GM18526 (cell line): ENCODE results near the gene FOXC1.

Experiments
- POLR2A ChIP-seq: IDR thresholded peaks from 3 replicates; pipeline ENCODE4 v1.6.1; 2011; ENCODE audit not compliant: insufficient read length; ENCODE audit errors: extremely low read depth

Gene FOXC1

DNA sequence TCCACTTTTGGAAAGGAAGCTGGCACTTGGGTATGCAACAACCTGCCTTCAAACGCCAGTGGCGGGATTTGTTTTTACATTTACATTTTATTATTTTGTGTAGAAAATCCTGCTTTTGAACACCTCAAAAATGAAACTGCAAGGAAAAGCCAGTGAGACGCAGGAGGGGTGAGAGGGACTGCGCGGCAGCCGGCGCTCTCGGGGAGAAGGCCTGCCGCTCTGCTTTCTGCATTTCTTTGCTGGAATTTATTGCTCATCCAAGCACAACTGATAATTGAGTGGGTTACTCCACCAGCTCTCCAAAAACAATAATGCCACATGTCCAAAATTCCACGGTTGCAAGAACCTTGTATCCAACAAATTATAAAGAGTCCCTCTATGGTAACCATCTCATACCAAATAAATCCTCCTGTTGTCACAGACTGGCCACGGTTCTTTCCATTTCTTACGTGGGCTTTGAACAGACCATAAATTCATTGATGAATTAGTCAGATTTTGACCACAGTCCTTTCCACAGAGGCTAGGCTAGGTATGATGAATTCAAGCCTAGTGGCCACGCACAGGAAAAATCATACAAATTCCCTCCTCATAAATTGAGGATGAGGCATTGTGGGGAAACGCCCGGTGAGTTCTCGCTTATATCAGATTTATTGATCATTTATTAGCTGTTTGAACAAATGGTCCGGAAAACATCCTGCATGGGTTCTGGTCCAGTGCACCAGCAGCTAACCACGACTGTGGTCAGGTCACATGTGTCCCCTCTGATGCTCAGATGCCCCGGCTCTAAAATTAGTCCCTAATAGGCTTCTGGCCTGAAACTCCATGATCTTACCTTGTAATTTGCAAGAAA is 31.6 kb upstream of the FOXC1 start:
- TF ChIP-seq POLR2A: no peak

- TF ChIP-seq POLR2A: no peak
Measured at GRCh38 chr6:1579096-1579495, 30.6 kb upstream of the FOXC1 start.

DNA sequence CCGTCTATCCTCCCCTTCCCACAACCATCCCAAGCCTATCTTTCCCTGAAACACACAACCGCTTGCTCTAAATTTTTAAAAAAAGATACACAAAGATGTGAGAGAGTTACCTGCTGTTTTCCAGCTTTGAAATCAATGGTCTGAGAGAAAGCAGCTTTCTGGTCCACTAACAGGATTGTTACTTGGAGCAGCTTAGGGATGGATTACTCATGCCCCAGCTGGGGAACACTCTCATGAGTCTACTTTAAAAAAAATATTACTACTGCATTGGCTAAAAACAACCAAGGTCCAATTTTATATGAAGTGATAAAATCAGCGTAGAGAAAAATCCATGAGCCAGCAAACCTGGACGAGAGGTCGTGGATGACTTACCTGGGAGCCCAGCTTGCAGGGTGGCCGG is 29.6 kb upstream of the FOXC1 start:
- no peak for TF ChIP-seq POLR2A

- TF ChIP-seq POLR2A: no peak
Measured at GRCh38 chr6:1580585-1580984, 29.1 kb upstream of the FOXC1 start.

DNA sequence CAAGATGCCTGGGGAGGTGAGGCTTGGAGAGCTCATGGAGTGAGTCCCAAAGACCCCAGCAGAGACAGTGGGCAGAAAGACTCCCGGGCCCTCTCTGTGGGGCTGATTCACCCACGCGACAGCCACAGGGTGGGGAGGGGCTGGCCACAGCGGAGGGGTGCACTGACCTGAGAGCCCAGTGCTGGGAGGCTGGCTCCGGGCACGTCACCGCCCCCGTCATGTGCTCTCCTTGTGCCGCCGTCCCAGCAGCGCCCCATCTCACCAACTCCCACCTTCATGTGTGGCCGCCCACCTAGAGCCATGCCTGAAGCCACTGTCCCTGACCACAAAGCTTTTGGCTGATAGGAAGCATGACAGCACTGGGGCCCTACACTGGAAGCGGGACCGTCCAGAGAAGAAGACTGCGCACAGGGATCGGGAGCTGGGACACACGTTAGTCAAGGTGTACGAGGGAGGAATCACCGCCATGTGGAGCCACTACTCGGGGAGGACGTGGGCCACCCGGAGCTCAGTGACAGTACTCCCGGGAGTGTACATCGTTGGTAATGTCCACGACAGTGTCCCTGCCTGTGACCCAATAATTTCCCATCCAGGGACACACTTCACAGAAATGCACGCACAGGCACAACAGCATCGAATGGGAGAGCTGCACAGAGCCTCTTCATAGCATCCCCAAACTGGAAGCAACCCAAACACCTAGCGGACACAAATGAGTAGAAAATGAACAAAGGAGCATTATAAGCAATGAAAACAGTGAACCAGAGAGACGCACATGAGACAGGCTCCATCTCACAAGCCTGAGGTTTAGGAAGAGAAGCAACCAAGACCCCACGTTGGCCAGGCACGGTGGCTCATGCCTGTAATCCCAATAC is 28.4 kb upstream of the FOXC1 start:
- no peak for TF ChIP-seq POLR2A

- no peak for TF ChIP-seq POLR2A
Measured at GRCh38 chr6:1584146-1584545, 25.6 kb upstream of the FOXC1 start.

- no peak for TF ChIP-seq POLR2A
Measured at GRCh38 chr6:1584996-1585668, 24.6 kb upstream of the FOXC1 start.

GRCh38 chr6:1585669-1586049 is 24.1 kb upstream of the FOXC1 start:
- no peak for TF ChIP-seq POLR2A

DNA sequence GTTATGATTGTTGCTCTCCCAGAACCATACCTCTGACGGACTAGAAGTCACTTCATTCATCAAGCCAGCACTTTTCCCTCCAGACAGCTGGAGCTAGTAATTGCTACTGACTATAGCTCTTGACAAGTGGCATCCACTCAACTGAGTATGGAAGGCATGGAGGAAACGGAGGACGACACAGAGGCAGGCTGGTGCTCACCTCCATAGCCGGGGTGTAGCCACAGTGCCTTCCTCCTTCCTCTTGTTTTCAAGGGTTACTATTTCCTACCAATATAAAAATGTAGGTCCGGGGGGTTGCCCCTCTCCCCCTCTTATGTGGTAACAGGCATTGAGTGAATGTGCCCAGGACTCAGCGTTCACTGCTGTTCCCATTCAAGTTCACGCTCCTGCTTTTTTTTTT is 23.5 kb upstream of the FOXC1 start:
- TF ChIP-seq POLR2A: no peak

- TF ChIP-seq POLR2A: no peak
Measured at GRCh38 chr6:1586861-1587450, 22.8 kb upstream of the FOXC1 start.

- no peak for TF ChIP-seq POLR2A
Measured at GRCh38 chr6:1587546-1587945, 22.2 kb upstream of the FOXC1 start.

DNA sequence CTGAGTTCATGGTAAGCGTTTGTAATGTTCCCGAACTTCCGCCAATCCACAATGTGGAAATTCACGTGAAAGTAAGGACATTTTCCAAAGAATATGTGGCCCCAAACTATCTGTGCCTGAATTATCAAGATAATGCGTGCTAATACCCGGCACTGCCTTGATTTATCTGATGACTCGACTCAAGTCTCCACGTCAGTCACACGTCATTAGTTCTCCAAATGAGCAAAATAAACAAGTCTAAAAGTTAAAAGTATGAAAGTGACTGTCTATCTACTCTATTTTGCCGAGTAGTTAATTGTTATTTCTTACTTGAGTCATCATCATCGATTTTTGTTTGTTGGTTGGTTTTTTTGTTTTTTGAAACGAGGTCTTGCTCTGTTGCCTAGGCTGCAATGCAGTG is 21.7 kb upstream of the FOXC1 start:
- no peak for TF ChIP-seq POLR2A

DNA sequence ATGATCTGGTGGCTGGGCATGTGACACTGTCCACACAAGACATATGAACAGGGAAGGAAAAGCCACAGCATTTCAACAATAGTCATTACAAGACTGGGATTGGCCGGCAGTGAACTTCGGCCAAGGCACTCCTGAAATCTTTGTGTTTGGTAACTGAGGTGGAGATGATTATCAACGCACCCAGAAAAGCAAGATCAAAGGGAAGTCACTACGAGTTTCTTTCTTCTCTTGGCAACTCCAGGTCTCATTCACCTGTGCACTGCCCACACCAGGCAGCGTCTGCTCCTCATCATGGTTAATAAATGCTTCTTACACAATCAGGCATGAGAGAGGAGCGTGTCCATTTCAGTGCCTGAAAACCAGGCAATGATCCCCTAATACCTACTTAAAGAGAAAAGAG is 20.5 kb upstream of the FOXC1 start:
- no peak for TF ChIP-seq POLR2A

DNA sequence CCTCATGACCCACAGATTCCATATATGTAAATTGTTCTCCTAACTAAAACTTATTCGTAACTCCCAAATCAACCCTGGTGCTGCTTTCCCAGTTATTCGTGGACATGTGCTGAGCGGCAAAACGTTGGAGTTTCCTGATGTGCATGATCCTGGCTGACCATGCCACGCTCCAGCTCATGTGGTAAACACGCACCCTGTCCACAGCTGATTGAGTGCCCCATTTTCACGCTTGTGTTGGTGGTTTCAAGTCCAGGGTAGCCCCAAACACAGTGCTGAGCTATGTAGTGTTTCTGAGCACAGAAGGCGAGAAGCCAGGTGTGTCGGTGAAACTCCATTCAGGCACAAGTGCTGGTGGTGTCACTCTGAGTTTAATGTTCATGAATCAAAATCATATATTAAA is 19.1 kb upstream of the FOXC1 start:
- TF ChIP-seq POLR2A: no peak

- no peak for TF ChIP-seq POLR2A
Measured at GRCh38 chr6:1591243-1591642, 18.5 kb upstream of the FOXC1 start.

GRCh38 chr6:1591926-1592325 is 17.8 kb upstream of the FOXC1 start:
- TF ChIP-seq POLR2A: no peak

DNA sequence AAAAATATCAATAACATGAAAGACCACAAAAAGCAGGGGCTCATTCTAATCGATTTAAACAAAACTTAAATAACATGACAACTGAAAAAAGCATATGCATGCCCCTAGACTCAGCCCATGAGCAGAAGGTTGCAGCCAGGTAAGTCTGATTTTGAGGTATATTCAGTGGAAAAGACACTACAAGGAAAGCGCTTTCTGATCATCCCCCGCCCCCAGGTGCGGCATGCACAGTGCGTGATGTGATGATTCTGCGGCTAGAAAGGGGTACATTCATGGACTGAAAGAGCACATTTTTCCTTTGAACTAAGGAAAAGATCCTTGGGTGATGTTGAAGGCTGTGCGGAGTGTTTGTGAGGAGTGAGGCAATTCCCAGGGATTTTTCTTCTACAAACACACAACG is 16.9 kb upstream of the FOXC1 start:
- no peak for TF ChIP-seq POLR2A
